SK-N-MC (cell line): ENCODE data around the gene MAP7.
"Not testable (repeated sequence)": the region's sequence is repeated elsewhere in the genome, so short reads cannot be mapped to it uniquely, and the experiment has no call there.

Experiments
- DNase-seq: peaks from one replicate; pipeline ENCODE4 v3.0.0-alpha.2; 2011; ENCODE audit warnings: low read depth, low spot score
- H3K27ac ChIP-seq: fragments of 200-600 bp; sonication (generic); 2 replicates; pipeline ENCODE4 v1.5.1; 2016; ENCODE audit warnings: mixed run types
- H3K36me3 ChIP-seq: fragments of 200-600 bp; sonication (generic); 2 replicates; pipeline ENCODE4 v1.6.1; 2017; ENCODE audit warnings: antibody characterized with exemption, low read length, mixed read lengths; ENCODE audit not compliant: insufficient read depth
- H3K4me3 ChIP-seq: fragments of 200-600 bp; sonication (generic); 2 replicates; pipeline ENCODE4 v1.5.1; 2016
- H3K9ac ChIP-seq: fragments of 200-600 bp; sonication (generic); 2 replicates; pipeline ENCODE4 v1.8.0; 2017; ENCODE audit warnings: mixed run types, mixed read lengths; ENCODE audit not compliant: insufficient read length
- H3K9me3 ChIP-seq: fragments of 200-600 bp; sonication (generic); 2 replicates; pipeline ENCODE4 v1.6.1; 2017; ENCODE audit warnings: low read depth, mild to moderate bottlenecking, antibody characterized with exemption, low read length, moderate library complexity, mixed read lengths
- EZH2 ChIP-seq: fragments of 200-600 bp; sonication (generic); IDR thresholded peaks from one replicate; pipeline ENCODE4 v1.6.1; 2017; ENCODE audit warnings: antibody characterized with exemption
- FOXP2 ChIP-seq: optimal IDR thresholded peaks from 2 replicates; pipeline ENCODE3; 2011; ENCODE audit warnings: mild to moderate bottlenecking, moderate library complexity; ENCODE audit not compliant: insufficient read depth; ENCODE audit errors: extremely low read length, control extremely low read depth
- POLR2AphosphoS5 ChIP-seq: IDR thresholded peaks from 2 replicates; pipeline ENCODE4 v1.6.1; 2012; ENCODE audit warnings: mild to moderate bottlenecking, low read depth, low read length, borderline replicate concordance

Gene MAP7

DNA sequence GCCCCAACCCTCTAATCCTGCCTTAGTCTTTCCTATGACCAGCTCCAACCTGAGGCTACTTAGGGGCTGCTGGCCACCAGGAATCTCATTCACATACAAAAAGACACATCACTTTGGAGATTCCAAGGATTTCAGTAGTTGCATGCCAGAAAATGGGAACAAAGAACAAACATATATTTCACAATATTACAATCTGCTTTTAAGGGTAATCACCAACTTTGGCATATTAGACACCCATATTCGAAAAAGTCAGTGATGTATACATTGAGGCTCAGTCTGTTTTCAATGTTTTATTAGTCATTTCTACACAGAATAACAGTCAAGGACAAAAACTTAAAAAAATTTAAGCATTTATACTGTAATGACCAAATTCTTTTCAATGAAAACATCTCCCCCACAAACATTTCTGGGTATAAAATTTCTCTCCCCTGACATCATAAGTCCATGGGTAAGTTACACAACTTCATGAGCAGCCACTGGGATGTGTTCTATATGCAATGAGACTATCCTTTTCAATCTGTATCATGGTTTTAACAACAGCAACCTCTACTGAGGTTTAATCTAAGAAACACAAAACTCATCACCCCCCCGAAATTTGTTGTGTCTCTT is 103.5 kb downstream of the MAP7 start:
- Histone ChIP-seq H3K4me3 (no peak overlapping the region), H3K36me3 (no peaks in the 10 kb centered on the region), H3K27ac (no peak overlapping the region), H3K9ac (no peak overlapping the region), H3K9me3 (no peaks in the 10 kb centered on the region)
- TF ChIP-seq EZH2 (no peak), POLR2AphosphoS5 (no peak), FOXP2 (no peak)
- no peak for DNase-seq

DNA sequence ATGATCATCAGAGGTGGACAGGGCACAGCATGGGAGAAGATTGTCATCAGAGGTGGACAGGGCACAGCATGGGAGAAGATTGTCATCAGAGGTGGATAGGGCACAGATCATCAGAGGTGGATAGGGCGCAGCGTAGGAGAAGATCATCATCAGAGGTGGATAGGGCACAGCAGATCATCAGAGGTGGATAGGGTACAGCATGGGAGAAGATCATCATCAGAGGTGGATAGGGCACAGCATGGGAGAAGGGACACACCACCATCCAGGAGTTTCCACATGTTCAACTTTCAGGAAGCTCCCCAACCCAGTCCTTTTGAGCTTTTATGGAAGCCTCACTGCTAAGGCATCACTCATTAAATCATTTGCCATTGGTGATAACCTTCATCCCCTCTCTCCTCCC is 104.1 kb downstream of the MAP7 start:
- no peak for DNase-seq
- no peak overlapping the region for H3K27ac ChIP-seq
- no peaks in the 10 kb centered on the region for H3K9me3 ChIP-seq
- no peak overlapping the region for H3K9ac ChIP-seq
- H3K4me3 ChIP-seq = no peak overlapping the region
- TF ChIP-seq EZH2 (no peak), POLR2AphosphoS5 (no peak), FOXP2 (no peak)
- H3K36me3 ChIP-seq = no peaks in the 10 kb centered on the region

DNA sequence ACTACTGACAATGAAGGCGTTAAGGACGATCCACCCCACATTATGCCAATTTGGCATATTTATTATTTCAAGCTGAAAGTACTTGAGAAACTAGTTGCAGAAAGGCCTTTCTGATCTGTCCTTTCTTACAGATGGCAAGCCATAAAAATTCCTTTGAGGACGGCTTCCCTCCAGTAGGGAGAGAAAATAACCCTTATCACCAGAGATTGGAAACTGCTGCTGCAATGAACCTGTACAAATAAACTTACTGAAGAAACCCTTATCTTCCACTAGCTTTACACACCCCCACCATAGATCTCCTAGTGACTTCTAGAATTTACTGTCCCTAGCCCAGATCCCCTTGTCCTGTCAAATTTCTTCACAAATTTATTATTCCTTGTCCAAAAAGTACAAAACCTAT is 105.2 kb downstream of the MAP7 start:
- Histone ChIP-seq H3K9ac (no peak overlapping the region), H3K27ac (no peak overlapping the region), H3K4me3 (no peak overlapping the region), H3K9me3 (no peaks in the 10 kb centered on the region), H3K36me3 (no peaks in the 10 kb centered on the region)
- DNase-seq = no peak
- TF ChIP-seq EZH2 = no peak

DNA sequence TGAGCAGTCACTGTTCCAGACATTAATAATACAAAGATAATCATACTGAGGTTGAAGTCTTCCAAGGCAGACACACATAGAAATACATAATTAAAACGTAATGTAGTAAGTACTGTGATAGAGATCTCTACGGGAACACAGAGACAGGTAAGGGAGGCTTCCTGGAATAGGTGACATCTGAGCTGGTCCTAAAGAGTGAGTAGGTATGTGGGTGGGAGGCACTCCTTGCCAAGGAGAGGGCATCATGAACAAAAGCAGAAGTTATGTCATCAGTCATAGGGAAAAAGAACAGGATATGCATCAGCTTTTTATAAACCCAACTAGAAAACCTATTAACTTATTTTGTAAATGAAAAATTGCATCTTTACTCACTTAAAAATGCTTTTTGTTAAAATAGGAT is 110.0 kb downstream of the MAP7 start:
- no peak overlapping the region for H3K27ac ChIP-seq
- TF ChIP-seq FOXP2 = no peak
- TF ChIP-seq POLR2AphosphoS5 = no peak
- no peak for TF ChIP-seq EZH2
- DNase-seq = no peak
- H3K36me3 ChIP-seq = no peaks in the 10 kb centered on the region
- no peak overlapping the region for H3K9ac ChIP-seq
- H3K9me3 ChIP-seq = no peaks in the 10 kb centered on the region
- H3K4me3 ChIP-seq = no peak overlapping the region

DNA sequence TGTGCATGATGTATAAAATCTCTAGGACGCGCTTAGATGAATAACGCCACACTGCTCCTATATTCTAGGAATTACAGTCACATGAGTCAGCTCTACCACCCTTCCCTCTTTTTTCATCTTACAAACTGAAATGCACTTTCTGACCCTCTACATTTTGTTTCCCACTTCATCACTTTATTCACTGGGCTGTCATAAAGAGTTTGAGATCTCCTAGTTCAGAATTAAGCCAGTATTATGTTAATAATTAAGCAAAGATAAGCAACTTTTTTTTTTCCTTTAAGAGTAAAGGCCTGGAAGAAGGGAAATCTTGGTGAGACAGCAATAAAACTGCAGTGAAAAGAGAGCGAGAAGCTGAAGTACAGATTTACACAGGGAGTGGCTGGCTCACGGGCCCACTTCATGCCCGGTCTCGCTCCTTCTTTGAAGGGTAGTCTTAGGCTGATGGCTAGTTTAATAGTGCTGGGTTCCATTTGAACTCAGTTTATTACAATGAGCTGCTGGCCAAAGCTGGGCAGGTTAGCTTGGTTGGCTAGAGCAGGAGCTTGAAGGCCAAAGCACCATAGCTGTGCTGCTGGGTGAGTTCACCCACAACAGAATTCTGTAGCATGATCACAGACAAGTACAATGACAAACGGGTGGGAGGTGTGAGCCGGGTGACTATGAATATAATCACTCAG is 110.6 kb downstream of the MAP7 start:
- TF ChIP-seq POLR2AphosphoS5 (no peak), EZH2 (no peak), FOXP2 (no peak)
- Histone ChIP-seq H3K9ac (no peak overlapping the region), H3K4me3 (no peak overlapping the region), H3K36me3 (no peaks in the 10 kb centered on the region), H3K27ac (no peak overlapping the region), H3K9me3 (no peaks in the 10 kb centered on the region)
- DNase-seq = no peak

DNA sequence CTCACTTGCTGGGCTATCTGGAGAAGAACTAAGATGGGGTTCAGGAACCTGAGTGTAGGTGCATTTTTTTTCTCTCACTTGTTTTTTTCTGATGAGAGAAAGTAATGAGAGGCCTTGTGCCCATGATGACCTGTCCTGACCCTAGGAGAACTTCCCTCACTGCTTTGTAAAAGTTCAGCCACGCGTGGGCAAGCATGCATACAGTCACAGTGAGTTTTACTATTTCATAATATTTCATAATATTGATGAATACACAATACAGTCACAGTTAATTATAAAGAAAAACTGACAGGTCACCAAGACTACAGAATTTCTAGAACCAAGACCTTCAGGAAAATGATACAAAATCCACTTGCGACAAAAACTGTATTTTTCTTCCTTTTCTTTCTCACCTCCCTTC is 111.8 kb downstream of the MAP7 start:
- DNase-seq = no peak
- Histone ChIP-seq H3K4me3 (no peak overlapping the region), H3K36me3 (no peaks in the 10 kb centered on the region), H3K27ac (no peak overlapping the region), H3K9ac (no peak overlapping the region), H3K9me3 (no peaks in the 10 kb centered on the region)
- no peak for TF ChIP-seq FOXP2
- TF ChIP-seq EZH2 = no peak
- TF ChIP-seq POLR2AphosphoS5 = no peak

DNA sequence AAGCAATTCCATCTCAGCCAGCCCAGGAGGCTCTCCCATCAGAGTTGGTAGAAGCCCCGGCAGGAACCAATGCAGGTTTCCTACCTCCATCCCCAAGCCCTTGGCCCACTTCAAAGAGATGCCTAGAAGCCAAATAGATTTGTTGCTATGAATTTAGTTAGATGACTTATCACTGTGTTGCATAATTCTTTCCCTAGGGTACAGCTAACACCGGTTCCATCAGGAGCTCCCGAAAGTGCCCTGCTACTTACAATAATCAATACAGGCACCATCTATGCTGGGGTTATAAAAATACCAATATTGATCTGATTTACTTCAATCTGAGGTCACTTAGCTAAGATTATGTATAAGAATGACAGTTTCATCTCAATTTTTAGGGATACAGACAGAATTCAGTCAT is 113.0 kb downstream of the MAP7 start:
- no peak for DNase-seq
- no peaks in the 10 kb centered on the region for H3K9me3 ChIP-seq
- TF ChIP-seq EZH2 = no peak
- TF ChIP-seq FOXP2 = no peak
- no peak for TF ChIP-seq POLR2AphosphoS5
- H3K4me3 ChIP-seq = no peak overlapping the region
- no peak overlapping the region for H3K9ac ChIP-seq
- H3K36me3 ChIP-seq = no peaks in the 10 kb centered on the region
- no peak overlapping the region for H3K27ac ChIP-seq

DNA sequence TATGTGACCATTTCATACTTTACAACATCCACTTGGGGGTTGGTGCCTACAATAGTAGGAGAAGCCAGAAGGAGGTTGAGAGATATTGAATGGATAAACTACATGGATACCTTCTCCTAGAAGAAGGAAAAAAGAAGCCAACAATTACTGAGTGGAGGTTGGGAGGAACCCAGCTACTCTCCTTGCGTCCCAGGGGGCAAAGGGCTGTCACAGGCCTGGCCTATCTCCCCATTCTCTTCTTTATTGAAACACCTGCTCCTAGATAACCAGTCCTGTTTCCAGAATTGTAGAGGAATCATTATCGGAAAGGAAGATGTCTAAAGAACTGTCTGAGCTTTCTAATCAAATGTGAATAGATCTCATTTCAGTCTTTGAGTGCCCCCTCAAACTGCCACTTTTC is 115.1 kb downstream of the MAP7 start:
- Histone ChIP-seq H3K9me3 (no peaks in the 10 kb centered on the region), H3K36me3 (no peaks in the 10 kb centered on the region), H3K27ac (no peak overlapping the region), H3K9ac (no peak overlapping the region), H3K4me3 (no peak overlapping the region)
- no peak for DNase-seq
- no peak for TF ChIP-seq FOXP2
- TF ChIP-seq EZH2 = no peak
- TF ChIP-seq POLR2AphosphoS5 = no peak

DNA sequence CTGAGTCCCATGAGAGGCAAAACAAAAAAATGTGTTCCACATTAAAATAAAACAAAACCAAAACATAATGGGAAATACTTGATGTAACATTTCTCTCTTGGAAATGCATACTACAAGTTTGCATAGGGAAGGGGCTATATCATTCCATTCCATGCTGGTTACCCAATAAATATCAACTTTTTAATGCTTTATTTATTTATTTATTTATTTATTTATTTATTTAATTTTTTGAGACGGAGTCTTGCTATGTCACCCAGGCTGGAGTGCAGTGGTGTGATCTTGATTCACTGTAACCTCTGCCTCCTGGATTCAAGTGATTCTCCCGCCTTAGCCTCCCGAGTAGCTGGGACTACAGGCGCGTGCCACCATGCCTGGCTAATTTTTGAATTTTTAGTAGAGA is 118.9 kb downstream of the MAP7 start:
- not testable (repeated sequence) for H3K36me3 ChIP-seq, H3K27ac ChIP-seq, H3K9me3 ChIP-seq, H3K4me3 ChIP-seq, DNase-seq, H3K9ac ChIP-seq
